AG20443 (cell line): ENCODE measurements around the gene TMEM214.
"Not testable (repeated sequence)": the region's sequence is repeated elsewhere in the genome, so short reads cannot be mapped to it uniquely, and the experiment has no call there.

Experiments
- DNase-seq: peaks from one replicate; pipeline ENCODE4 v3.0.0; 2012; ENCODE audit warnings: low spot score, mixed read lengths

The TMEM214 gene

GRCh38 chr2:27070653-27071276 is 38.0 kb downstream of the TMEM214 start:
- DNase-seq: no peak

GRCh38 chr2:27071277-27071989 is 38.7 kb downstream of the TMEM214 start, which contains the start of gene OST4:
Gene OST4, minus strand, starts transcription at chr2:27071654.
- DNase-seq: peak; percentile 97

GRCh38 chr2:27071990-27072830 is 39.4 kb downstream of the TMEM214 start:
- DNase-seq: no peak

GRCh38 chr2:27072920-27073319 is 40.2 kb downstream of the TMEM214 start:
- DNase-seq: no peak

GRCh38 chr2:27073782-27074181 is 41.0 kb downstream of the TMEM214 start:
- no peak for DNase-seq

GRCh38 chr2:27074738-27075565 is 42.2 kb downstream of the TMEM214 start:
- DNase-seq: no peak

GRCh38 chr2:27075566-27075871 is 42.8 kb downstream of the TMEM214 start:
- not testable (repeated sequence) for DNase-seq

- DNase-seq: no peak
These were observed 43.6 kb downstream of the TMEM214 start for GRCh38 chr2:27076323-27076722.

GRCh38 chr2:27077231-27077630 is 44.5 kb downstream of the TMEM214 start:
- DNase-seq: no peak

- DNase-seq: peak; percentile 93
These were observed 45.8 kb downstream of the TMEM214 start, which contains the start of gene EMILIN1 for GRCh38 chr2:27078267-27079194. Gene EMILIN1, plus strand, starts transcription at chr2:27078615. Its CDS starts 451 bp downstream, at chr2:27079066.

- no peak for DNase-seq
These were observed 46.7 kb downstream of the TMEM214 start for GRCh38 chr2:27079233-27080139.

- DNase-seq: no peak
These were observed 47.3 kb downstream of the TMEM214 start for GRCh38 chr2:27080140-27080469.

GRCh38 chr2:27080603-27080936 is 47.8 kb downstream of the TMEM214 start:
- no peak for DNase-seq

- no peak for DNase-seq
These were observed 49.4 kb downstream of the TMEM214 start for GRCh38 chr2:27081984-27082772.

GRCh38 chr2:27082773-27083409 is 50.1 kb downstream of the TMEM214 start:
- no peak for DNase-seq

GRCh38 chr2:27083410-27084296 is 50.9 kb downstream of the TMEM214 start:
- no peak for DNase-seq

GRCh38 chr2:27084297-27085061 is 51.7 kb downstream of the TMEM214 start:
- no peak for DNase-seq
